ENCODE results near the gene SIK3.

GRCh38 chr11:117083011-117083935, 15.0 kb downstream of the SIK3 start:
- TF ChIP-seq CTCF (IDR thresholded peaks at IDR 0.05) (no peak), ZFX (IDR thresholded peaks at IDR 0.05; ENCODE audit: borderline replicate concordance) (no peak)
